GM19239 (cell line): ENCODE results near the gene KHK.
"Not testable (repeated sequence)": the region's sequence is repeated elsewhere in the genome, so short reads cannot be mapped to it uniquely, and the experiment has no call there.

ENCODE experiments used
- DNase-seq: peaks from one replicate; pipeline ENCODE4 v3.0.0; 2011; ENCODE audit warnings: low spot score; ENCODE audit not compliant: insufficient read length
- FAIRE-seq: peaks from 2 replicates; lab custom pipeline; 2011; peaks lifted over from hg19 to GRCh38; lab: Jason Lieb, UNC

Gene KHK

DNA sequence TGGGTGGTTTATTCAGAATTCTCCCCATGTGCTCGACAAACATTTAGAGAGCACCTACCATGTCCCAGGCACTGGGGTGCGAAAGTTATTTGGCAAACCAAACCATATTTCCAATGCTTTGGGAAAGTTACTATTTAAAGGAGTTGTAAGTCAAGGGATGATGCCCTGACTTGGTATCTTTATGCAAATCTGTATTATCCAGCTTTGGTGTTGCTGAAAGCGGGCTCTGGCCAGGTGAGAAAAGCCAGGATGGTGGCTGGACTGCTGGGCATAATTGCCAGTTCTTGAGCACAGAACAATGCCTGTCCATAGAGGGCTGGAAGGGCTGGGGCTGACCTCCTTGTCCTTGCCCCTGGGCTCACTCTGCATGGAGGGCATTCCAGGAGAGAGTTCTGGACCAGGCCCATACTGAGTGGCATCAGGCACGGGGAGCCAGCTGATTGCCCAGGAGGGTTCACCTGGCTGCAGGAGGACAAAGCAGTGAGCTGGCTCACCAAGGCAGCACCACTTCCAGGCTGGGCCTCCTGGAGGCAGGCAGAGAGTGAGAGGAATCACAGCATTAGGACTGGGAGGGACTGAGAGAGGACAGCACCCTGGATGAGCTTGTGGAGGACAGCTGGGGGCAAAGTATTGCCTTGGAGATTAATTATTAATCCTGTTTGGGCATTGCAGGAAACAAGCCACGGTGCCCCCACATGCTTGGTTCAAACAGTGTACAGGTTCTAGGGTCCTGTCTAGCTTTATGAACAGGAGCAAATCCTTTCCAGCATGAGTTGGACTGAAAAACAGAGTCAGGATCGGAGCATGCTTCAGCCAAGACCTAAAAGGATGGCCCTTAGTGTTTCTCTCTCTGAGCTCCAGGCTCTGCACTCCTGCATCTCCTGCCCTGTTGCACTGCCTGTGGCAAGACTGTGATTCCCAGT, 7.1 kb downstream of the KHK start:
- no peak for FAIRE-seq
- DNase-seq = no peak

GRCh38 chr2:27094353-27094984, 7.9 kb downstream of the KHK start:
- FAIRE-seq = no peak

GRCh38 chr2:27095427-27095744, 8.8 kb downstream of the KHK start:
- no peak for FAIRE-seq
- no peak for DNase-seq

More at GRCh38 chr2:27094353-27094984, 7.9 kb downstream of the KHK start:
- DNase-seq = no peak

DNA sequence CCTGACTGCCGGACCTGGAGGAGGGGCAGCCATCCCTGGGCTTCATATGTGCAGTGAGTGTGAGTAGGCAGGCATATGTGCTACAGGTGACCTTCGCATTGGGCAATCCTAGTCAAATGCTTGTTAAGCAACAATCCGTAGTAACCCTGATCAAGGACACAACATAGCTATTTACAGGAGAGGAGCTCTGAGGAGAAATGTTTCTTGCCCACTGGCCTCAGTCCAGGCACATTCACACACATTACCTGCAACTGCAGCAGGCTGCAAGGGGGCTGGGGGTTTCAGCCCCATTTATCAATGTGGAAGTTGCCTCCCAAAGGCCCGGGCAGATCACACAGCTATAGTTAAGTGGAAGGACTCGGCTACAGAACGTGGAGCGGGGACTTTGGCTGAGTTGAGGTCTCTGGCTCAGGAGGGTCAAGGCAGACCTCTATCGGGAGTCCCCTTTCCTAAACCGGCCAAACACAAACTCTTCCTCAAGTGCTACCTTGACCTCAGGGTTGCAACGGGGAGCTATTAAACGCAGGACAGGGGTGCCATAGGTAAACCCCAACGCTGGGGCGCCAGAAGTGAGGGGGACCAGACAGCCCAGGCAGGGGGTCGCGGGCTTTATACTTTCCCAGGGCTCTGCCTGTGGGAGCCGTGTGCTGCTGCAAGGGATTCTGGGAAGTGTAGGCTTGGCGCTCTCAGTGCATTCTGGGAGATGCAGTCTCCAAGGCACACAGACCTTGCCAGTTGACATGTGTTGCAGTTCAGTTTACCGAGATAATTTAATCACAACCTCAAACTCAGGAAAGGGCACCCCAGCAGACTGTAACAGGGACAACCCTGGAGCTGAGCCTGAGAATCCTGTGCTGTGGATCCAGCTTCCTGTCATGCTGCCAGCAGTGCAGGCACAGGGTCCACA, 9.4 kb downstream of the KHK start:
- peak; percentile 80 for FAIRE-seq
- DNase-seq = peak; percentile 86

DNA sequence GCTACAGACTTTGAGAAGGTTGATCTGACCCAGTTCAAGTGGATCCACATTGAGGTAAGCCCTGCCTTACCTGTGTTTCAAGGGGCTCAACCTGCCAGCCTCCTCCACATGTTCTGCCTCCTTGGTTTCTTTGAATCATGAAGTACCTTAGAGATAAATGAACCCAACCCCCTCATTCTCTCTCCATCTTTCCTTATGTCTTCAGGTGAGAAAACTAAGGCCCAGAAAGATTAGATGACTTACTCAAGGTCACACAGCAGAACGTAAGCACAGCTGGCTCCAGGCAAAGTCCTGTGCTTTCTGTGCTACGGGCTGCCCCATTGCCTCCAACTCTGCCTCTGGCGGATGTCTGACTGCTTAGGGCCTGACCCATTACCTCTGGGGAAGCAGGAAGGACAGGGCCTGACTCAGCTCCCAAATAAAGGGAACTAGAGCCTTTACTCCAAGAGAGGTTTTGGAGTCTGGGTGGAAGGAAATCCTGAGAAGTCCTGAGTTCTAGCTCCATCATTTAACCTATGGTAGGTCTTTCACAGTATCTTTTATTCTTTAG, 10.3 kb downstream of the KHK start:
- no peak for DNase-seq
- no peak for FAIRE-seq

DNA sequence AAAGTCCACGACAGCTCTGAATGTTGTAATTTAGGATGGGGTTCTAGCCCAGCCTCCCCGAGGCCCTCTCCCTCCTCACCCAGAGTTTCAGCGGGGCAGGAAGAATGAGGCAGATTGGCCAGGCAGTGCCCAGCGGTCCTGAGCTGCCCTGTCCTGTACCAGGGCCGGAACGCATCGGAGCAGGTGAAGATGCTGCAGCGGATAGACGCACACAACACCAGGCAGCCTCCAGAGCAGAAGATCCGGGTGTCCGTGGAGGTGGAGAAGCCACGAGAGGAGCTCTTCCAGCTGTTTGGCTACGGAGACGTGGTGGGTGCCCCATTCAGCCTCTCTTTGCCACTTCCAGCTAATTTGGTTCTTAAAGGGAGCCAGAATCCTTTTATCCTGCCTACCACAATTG, 10.8 kb downstream of the KHK start:
- FAIRE-seq (no peak), DNase-seq (no peak)

DNA sequence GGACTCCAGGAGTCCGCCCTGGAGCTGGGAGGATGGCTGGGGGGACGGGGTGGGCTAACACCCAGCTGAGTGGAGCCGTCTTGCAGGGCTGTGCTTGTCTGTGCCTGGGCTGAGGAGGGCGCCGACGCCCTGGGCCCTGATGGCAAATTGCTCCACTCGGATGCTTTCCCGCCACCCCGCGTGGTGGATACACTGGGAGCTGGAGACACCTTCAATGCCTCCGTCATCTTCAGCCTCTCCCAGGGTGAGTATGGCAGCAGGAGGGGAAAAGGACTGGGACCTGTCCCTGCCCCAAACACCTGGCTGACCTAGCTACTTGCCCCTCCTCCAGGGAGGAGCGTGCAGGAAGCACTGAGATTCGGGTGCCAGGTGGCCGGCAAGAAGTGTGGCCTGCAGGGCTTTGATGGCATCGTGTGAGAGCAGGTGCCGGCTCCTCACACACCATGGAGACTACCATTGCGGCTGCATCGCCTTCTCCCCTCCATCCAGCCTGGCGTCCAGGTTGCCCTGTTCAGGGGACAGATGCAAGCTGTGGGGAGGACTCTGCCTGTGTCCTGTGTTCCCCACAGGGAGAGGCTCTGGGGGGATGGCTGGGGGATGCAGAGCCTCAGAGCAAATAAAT, 12.9 kb downstream of the KHK start:
- FAIRE-seq (no peak), DNase-seq (no peak)

DNA sequence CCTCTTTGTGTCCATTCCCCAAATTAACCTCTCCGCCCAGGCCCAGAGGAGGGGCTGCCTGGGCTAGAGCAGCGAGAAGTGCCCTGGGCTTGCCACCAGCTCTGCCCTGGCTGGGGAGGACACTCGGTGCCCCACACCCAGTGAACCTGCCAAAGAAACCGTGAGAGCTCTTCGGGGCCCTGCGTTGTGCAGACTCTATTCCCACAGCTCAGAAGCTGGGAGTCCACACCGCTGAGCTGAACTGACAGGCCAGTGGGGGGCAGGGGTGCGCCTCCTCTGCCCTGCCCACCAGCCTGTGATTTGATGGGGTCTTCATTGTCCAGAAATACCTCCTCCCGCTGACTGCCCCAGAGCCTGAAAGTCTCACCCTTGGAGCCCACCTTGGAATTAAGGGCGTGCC, 13.5 kb downstream of the KHK start:
- no peak for FAIRE-seq
- no peak for DNase-seq

DNA sequence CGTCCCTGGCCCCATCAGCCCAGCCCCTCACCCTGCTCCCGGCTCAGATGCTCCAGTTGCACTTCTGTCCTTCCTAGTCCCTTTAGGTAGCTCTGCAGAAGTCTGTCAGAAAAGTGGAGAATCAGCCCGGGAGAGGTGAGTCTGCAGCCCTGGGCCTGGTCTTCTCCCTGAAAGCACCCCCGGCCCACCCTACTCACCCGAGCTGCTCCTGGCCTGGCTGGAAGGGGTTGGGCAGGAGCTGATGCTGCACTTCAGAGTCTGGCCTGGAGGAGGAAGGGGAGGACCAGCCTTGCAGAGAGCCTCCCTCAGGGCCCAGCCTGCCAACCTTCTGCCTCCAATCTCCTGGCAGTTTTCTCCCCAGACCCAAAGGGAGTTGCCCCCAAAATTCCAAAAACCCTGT, 15.8 kb downstream of the KHK start:
- no peak for DNase-seq
- FAIRE-seq = no peak

DNA sequence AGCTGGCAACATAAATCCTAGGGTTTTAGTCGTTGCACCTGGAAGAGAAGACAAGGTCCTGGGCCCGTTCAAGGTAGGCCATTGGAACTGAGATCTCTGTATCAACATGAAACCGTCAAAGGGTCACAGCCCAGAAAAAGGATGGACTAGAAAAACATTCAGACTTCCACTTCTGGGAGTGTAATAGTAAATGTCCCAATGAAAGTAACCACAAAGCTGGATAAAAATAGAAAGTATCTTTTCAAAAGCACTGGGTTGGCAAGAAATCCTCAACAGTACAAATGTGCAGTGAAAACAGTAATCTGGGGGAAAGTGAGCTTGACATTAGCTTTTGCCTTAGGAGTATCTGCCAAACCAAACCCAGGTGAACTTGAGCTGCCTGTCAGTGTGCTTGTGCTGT, 19.4 kb downstream of the KHK start:
- DNase-seq (no peak), FAIRE-seq (no peak)

DNA sequence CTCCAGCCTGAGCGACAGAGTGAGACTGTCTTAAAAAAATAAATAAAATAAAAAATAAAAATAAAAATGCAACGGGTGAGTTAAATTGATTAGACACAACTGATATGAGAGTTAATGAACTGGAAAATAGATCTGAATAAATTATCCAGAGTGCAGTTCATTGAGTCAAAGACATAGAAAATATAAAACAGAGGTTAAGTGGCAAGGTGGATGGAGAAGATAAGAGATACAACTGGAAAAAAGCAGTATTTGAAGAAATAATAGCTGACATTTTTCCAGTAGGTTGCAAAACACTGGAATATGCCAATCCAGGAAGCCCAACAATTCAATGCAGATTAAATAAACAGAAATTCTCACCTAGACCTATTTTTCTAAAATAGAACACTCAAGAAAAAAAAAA, 21.6 kb downstream of the KHK start:
- FAIRE-seq = no peak

DNA sequence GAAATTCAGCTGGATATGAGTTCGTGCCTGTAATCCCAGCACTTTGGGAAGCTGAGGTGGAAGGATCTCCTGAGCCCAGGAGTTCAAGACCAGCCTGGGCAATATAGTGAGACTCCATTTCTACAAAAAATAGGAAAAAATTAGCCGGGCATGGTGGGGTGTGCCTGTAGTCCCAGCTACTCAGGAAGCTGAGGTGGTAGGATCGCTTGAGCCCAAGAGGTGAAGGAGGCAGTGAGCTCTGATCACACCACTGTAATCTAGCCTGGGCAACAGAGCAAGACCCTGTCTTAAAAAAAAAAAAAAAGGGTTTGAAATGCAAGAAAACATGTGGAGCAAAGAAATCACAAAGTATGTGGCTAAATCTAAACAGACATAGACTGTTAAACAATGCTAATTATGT, 22.5 kb downstream of the KHK start:
- FAIRE-seq (no peak), DNase-seq (no peak)

More for the DNA sequence above, 21.6 kb downstream of the KHK start:
- no peak for DNase-seq

- FAIRE-seq, DNase-seq: not testable (repeated sequence)
Observed at GRCh38 chr2:27110603-27111352, 24.2 kb downstream of the KHK start.

- FAIRE-seq, DNase-seq: not testable (repeated sequence)
Observed at GRCh38 chr2:27111392-27112078, 25.0 kb downstream of the KHK start.

- no peak for FAIRE-seq
- DNase-seq = no peak
Observed at GRCh38 chr2:27115519-27115918, 28.9 kb downstream of the KHK start.

DNA sequence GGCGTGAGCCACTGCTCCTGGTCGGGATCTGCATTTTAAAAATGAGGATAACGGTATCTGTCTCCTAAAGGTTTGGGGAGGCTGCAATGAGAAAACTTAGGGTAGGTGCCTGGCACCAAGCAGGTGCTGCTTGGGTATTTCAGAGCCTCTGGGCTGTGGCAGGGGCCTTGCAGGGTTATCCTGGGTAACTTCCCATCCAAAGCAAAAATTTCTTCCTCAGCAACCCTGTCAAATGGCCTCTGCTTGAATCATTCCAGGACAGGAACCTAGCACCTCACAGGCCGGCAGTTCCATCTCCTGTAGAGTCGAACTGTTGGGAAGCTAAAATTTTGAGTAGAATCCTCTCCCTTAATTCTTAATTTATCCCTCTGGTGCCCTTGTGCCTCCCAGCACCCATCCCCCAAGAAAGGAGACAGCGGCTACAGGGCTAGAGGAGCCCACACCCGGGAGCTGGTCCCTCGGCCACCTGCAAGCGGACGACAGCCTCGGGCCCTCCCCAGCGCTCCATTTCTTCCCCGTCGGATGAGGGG, 31.5 kb downstream of the KHK start:
- no peak for FAIRE-seq

DNA sequence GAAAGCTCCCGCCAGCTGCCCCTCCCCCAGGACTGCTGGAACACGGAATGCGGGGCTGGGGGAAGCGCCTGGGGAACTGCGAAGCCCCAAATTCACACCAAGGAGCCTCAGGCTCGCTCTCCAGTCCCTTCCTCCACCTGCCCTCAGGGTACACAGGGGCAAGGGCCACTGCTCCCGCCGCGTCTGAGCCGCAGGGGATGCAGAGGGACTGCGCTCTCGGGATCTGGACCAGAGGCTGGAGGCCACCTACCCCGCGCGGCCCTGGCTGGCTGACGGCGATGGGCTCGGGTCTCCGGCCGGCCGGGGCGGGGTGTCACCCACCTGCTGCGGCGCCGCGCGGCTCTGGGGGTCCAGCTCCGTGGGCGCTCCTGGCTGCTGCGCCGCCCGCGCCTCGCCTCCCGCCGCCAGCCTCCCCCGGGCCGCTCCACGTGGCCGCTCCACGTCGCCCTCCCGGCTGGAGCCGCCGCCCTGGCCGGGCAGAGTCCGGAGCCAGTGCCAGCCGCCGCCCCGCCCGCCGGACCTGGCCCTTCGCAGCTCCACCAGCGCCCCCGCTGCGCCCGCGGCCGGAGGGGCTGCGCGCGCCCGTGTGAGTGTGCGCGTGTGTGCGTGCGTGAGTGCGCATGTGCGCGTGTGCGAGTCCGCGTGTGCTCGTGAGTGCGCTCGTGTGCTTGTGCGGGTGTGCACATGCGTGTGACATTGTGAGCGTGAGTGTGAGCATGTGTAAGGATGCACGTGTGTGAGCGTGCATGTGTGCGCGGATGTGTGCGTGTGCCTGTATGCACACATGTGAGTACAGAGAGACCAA, 32.2 kb downstream of the KHK start, which contains the start of gene CGREF1:
CGREF1 (minus strand) TSS at position 604 of the 805 bp plus-strand sequence. CDS start 14,762 bp downstream, outside the sequence.
- no peak for DNase-seq
- no peak for FAIRE-seq

More for the DNA sequence above, 31.5 kb downstream of the KHK start:
- no peak for DNase-seq

DNA sequence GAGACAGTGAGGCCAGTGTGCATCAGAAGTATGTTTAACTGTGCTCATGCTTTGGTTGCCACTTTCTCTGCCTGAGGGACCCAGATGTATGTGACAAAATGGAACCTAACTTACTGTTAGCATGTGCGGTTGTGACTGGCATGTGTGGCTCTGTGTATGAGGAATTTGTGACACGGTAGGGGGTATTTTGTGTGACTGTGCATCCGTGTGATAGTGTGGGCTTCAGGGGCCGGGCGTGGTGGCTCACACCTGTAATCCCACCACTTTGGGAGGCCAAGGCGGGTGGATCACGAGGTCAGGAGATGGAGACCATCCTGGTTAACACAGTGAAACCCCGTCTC, 32.7 kb downstream of the KHK start:
- not testable (repeated sequence) for DNase-seq, FAIRE-seq
